HL-60 (cell line): ENCODE results near the gene CBLC.

Source experiments
- CTCF ChIP-seq: IDR thresholded peaks from one replicate; pipeline ENCODE4 v1.5.1; 2011; ENCODE audit warnings: low read length, control low read depth, inconsistent platforms; ENCODE audit not compliant: insufficient read depth
- POLR2AphosphoS5 ChIP-seq: IDR thresholded peaks from 2 replicates; pipeline ENCODE4 v1.6.1; 2012; ENCODE audit warnings: low read depth
- SPI1 ChIP-seq: IDR thresholded peaks from 2 replicates; pipeline ENCODE4 v1.6.1; 2012; ENCODE audit warnings: low read depth, mild to moderate bottlenecking, borderline replicate concordance

GRCh38 chr19:44767295-44768180, 10.2 kb upstream of the CBLC start:
- TF ChIP-seq CTCF (no peak), POLR2AphosphoS5 (no peak), SPI1 (no peak)
